Liver (tissue), 9 donors: ENCODE results near the gene METTL18. TPM values are rescaled to one million over a fixed set of nuclear protein-coding genes. Genes with fewer than 3 reads are reported as not detected.

Experiments
- DNase-seq: peaks from one replicate; pipeline ENCODE4 v3.0.0-alpha.2; 2017; ENCODE audit warnings: low spot score
- H3K27ac ChIP-seq, 2 donors: one replicate each; pipeline ENCODE4 v1.7.0; 2013; ENCODE audit warnings: inconsistent platforms in 2 of 2, low read length in 2 of 2, control low read depth in 1 of 2, low read depth in 1 of 2, mild to moderate bottlenecking in 1 of 2
- H3K27me3 ChIP-seq, 4 donors: one replicate each; pipeline versions ENCODE4 v1.6.1 to v1.7.0; 2013; ENCODE audit warnings: low read length in 3 of 4, inconsistent platforms in 1 of 4, mild to moderate bottlenecking in 1 of 4, moderate library complexity in 1 of 4; ENCODE audit not compliant: control insufficient read depth in 4 of 4, insufficient read depth in 4 of 4
- H3K36me3 ChIP-seq, 4 donors: one replicate each; pipeline versions ENCODE4 v1.6.1 to v1.7.0; 2013; ENCODE audit warnings: low read length in 3 of 4, mild to moderate bottlenecking in 3 of 4, low read depth in 1 of 4, moderate library complexity in 1 of 4; ENCODE audit not compliant: control insufficient read depth in 4 of 4, insufficient read depth in 3 of 4
- H3K4me1 ChIP-seq, 4 donors: one replicate each; pipeline versions ENCODE4 v1.6.1 to v1.7.0; 2013; ENCODE audit warnings: low read length in 3 of 4, mild to moderate bottlenecking in 3 of 4, moderate library complexity in 1 of 4; ENCODE audit not compliant: control insufficient read depth in 4 of 4, insufficient read depth in 4 of 4
- H3K4me3 ChIP-seq, 3 donors: one replicate each; pipeline versions ENCODE4 v1.6.1 to v1.7.0; 2013; ENCODE audit warnings: low read length in 3 of 3, control low read depth in 1 of 3, low read depth in 1 of 3, mild to moderate bottlenecking in 1 of 3
- H3K9ac ChIP-seq, 2 donors: one replicate each; pipeline ENCODE4 v1.7.0; 2013; ENCODE audit warnings: low read length in 2 of 2, mild to moderate bottlenecking in 2 of 2, moderate library complexity in 2 of 2, control low read depth in 1 of 2, low read depth in 1 of 2
- H3K9me3 ChIP-seq, 4 donors: one replicate each; pipeline versions ENCODE4 v1.6.1 to v1.7.0; 2013; ENCODE audit warnings: low read length in 3 of 4; ENCODE audit not compliant: control insufficient read depth in 4 of 4
- FOXA1 ChIP-seq: IDR thresholded peaks from 2 replicates; pipeline ENCODE4 v1.6.1; 2016; ENCODE audit warnings: antibody characterized with exemption
- FOXA2 ChIP-seq: IDR thresholded peaks from 2 replicates; pipeline ENCODE4 v1.6.1; 2016; ENCODE audit warnings: antibody characterized with exemption
- GABPA ChIP-seq, 2 donors: IDR thresholded peaks in 1 of 2; conservative IDR thresholded peaks in 1 of 2; 2 replicates each; pipeline ENCODE4 v1.6.1; 2016; ENCODE audit warnings: antibody characterized with exemption in 2 of 2, mild to moderate bottlenecking in 1 of 2, moderate library complexity in 1 of 2
- HNF4A ChIP-seq, 2 donors: conservative IDR thresholded peaks; 2 replicates each; pipeline ENCODE4 v1.6.1; 2016; ENCODE audit warnings: antibody characterized with exemption in 2 of 2, mild to moderate bottlenecking in 2 of 2
- NR2F2 ChIP-seq: IDR thresholded peaks from 2 replicates; pipeline ENCODE4 v1.6.1; 2016; ENCODE audit warnings: antibody characterized with exemption
- RAD21 ChIP-seq, 2 donors: IDR thresholded peaks; 2 replicates each; pipeline ENCODE4 v1.6.1; 2016; ENCODE audit warnings: antibody characterized with exemption in 2 of 2, mild to moderate bottlenecking in 2 of 2
- RXRA ChIP-seq, 2 donors: IDR thresholded peaks; 2 replicates each; pipeline ENCODE4 v1.6.1; 2017 to 2018; ENCODE audit warnings: antibody characterized with exemption in 2 of 2, mild to moderate bottlenecking in 1 of 2
- TAF1 ChIP-seq: conservative IDR thresholded peaks from 2 replicates; pipeline ENCODE4 v1.6.1; 2016; ENCODE audit warnings: antibody characterized with exemption, mild to moderate bottlenecking
- YY1 ChIP-seq: IDR thresholded peaks from 2 replicates; pipeline ENCODE4 v1.6.1; 2016; ENCODE audit warnings: antibody characterized with exemption, mild to moderate bottlenecking
- WGBS: extraction: QIAGEN DNeasy Blood & Tissue Kit; methylation state at CpG from one replicate; pipeline ENCODE4 v1.1.7; 2013; 5-methylcytosine and 5-hydroxymethylcytosine counted together
- polyA plus RNA-seq, 2 donors: library from polyadenylated mRNA; stranded (reverse) in 1 of 2; unstranded in 1 of 2; fragments of 200-250 nt in 1 of 2; fragments of >200 nt in 1 of 2; fragmentation: Nextera tagmentation in 1 of 2; extraction: Ambion mirVana in 1 of 2; gene quantifications; one replicate each; pipeline versions ENCODE4 v1.2.1 to v1.2.3, GENCODE V29; 2013 to 2015
- total RNA-seq, 2 donors: library from RNA; depleted of rRNA; stranded (reverse); fragments of >200 nt; gene quantifications; one replicate each; pipeline ENCODE4 v1.2.3, GENCODE V29; 2014
- TF ChIP-seq, protein P1 (sequence below): fragments of 150-350 bp; IDR thresholded peaks from 2 replicates; pipeline ENCODE4 v1.5.1; 2017; ENCODE audit warnings: improper control_type of control experiment, low read depth, low read length; ENCODE audit not compliant: missing input control
- TF ChIP-seq, protein P2 (sequence below): IDR thresholded peaks from 2 replicates; pipeline ENCODE4 v1.6.1; 2016; ENCODE audit warnings: antibody characterized with exemption
- TF ChIP-seq, protein P3 (sequence below): IDR thresholded peaks from 2 replicates; pipeline ENCODE4 v1.6.1; 2016; ENCODE audit warnings: antibody characterized with exemption, mild to moderate bottlenecking
- TF ChIP-seq, protein P4 (sequence below): IDR thresholded peaks from 2 replicates; pipeline ENCODE4 v1.6.1; 2016; ENCODE audit warnings: antibody characterized with exemption
- donor health status: healthy.
- donor health status: healthy.
- donor health status: healthy.
- donor health status: healthy.
- donor health status: healthy.

METTL18 gene
- total and polyA plus RNA-seq, 4 donors: 2.1 to 5.0 (median 3.2) TPM

DNA sequence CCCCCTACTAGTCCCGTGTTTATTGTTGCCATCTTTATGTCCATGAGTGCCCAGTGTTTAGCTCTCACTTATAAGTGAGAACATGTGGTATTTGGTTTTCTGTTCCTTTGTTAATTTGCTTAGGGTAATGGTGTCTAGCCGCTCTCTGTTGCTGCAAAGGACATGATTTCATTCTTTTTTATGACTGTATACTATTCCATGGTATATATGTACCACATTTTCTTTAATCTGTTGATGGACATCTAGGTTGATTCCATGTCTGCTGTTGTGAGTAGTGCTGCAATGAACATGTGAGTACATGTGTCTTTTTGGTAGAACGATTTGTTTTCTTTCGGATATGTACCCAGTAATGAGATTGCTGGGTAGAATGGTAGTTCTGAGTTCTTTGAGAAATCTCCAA lies 44.2 kb upstream of the METTL18 start:
- Histone ChIP-seq H3K27me3 (no peaks in the 10 kb centered on the region), H3K4me1 (peaks cover 0 to 2% (median 0%) of the 10 kb centered on the region in 4 donors), H3K9ac (no peak overlapping the region), H3K27ac (no peak overlapping the region), H3K36me3 (peaks cover 0 to 14% (median 7%) of the 10 kb centered on the region in 4 donors), H3K4me3 (no peak overlapping the region), H3K9me3 (peaks cover 0 to 4% (median 0%) of the 10 kb centered on the region in 4 donors)
- no peak for DNase-seq
- 89% methylated on average over 4 of the region's 4 CpGs for WGBS
- TF ChIP-seq HNF4A (conservative IDR thresholded peaks at IDR 0.05): no peak
- no peak for TF ChIP-seq FOXA1
- no peak for TF ChIP-seq GABPA (IDR thresholded peaks at IDR 0.05 in 1 of 2, conservative IDR thresholded peaks at IDR 0.05 in 1 of 2)
- TF ChIP-seq RAD21 (IDR thresholded peaks at IDR 0.05): no peak
- TF ChIP-seq, protein P1, sequence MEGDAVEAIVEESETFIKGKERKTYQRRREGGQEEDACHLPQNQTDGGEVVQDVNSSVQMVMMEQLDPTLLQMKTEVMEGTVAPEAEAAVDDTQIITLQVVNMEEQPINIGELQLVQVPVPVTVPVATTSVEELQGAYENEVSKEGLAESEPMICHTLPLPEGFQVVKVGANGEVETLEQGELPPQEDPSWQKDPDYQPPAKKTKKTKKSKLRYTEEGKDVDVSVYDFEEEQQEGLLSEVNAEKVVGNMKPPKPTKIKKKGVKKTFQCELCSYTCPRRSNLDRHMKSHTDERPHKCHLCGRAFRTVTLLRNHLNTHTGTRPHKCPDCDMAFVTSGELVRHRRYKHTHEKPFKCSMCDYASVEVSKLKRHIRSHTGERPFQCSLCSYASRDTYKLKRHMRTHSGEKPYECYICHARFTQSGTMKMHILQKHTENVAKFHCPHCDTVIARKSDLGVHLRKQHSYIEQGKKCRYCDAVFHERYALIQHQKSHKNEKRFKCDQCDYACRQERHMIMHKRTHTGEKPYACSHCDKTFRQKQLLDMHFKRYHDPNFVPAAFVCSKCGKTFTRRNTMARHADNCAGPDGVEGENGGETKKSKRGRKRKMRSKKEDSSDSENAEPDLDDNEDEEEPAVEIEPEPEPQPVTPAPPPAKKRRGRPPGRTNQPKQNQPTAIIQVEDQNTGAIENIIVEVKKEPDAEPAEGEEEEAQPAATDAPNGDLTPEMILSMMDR: no peak
- no peak for TF ChIP-seq NR2F2

DNA sequence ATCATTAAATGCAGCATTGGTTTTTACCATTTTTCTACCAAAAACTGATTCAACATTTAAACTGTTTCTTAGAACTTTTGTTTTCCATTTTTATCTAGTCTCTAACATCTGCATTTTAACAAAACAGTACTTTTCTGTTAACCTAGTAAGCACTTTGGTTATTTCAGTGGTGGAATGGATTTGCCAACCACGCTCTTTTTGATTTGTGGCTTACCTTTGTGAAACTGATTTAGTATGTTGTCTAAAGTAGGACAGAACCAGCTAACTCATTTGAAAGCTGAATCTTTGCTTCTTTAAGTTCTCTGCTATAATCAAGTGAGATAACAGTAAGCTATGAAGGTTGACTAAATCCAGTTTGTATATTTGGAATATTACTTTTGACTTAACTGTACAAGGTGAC lies 41.5 kb upstream of the METTL18 start:
- WGBS: 97% methylated on average over 1 of the region's 1 CpG
- Histone ChIP-seq H3K27me3 (no peaks in the 10 kb centered on the region), H3K9ac (no peak overlapping the region), H3K9me3 (peaks cover 0 to 4% (median 0%) of the 10 kb centered on the region in 4 donors), H3K36me3 (peaks cover 2 to 19% (median 7%) of the 10 kb centered on the region in 4 donors), H3K27ac (no peak overlapping the region), H3K4me3 (no peak overlapping the region), H3K4me1 (peaks cover 0 to 2% (median 0%) of the 10 kb centered on the region in 4 donors)
- TF ChIP-seq RXRA (IDR thresholded peaks at IDR 0.05): no peak
- no peak for TF ChIP-seq NR2F2
- TF ChIP-seq, protein P2, sequence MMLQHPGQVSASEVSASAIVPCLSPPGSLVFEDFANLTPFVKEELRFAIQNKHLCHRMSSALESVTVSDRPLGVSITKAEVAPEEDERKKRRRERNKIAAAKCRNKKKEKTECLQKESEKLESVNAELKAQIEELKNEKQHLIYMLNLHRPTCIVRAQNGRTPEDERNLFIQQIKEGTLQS: no peak
- TF ChIP-seq, protein P3, sequence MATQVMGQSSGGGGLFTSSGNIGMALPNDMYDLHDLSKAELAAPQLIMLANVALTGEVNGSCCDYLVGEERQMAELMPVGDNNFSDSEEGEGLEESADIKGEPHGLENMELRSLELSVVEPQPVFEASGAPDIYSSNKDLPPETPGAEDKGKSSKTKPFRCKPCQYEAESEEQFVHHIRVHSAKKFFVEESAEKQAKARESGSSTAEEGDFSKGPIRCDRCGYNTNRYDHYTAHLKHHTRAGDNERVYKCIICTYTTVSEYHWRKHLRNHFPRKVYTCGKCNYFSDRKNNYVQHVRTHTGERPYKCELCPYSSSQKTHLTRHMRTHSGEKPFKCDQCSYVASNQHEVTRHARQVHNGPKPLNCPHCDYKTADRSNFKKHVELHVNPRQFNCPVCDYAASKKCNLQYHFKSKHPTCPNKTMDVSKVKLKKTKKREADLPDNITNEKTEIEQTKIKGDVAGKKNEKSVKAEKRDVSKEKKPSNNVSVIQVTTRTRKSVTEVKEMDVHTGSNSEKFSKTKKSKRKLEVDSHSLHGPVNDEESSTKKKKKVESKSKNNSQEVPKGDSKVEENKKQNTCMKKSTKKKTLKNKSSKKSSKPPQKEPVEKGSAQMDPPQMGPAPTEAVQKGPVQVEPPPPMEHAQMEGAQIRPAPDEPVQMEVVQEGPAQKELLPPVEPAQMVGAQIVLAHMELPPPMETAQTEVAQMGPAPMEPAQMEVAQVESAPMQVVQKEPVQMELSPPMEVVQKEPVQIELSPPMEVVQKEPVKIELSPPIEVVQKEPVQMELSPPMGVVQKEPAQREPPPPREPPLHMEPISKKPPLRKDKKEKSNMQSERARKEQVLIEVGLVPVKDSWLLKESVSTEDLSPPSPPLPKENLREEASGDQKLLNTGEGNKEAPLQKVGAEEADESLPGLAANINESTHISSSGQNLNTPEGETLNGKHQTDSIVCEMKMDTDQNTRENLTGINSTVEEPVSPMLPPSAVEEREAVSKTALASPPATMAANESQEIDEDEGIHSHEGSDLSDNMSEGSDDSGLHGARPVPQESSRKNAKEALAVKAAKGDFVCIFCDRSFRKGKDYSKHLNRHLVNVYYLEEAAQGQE: no peak
- no peak for TF ChIP-seq HNF4A (conservative IDR thresholded peaks at IDR 0.05)
- no peak for TF ChIP-seq TAF1
- no peak for TF ChIP-seq FOXA2
- TF ChIP-seq, protein P4, sequence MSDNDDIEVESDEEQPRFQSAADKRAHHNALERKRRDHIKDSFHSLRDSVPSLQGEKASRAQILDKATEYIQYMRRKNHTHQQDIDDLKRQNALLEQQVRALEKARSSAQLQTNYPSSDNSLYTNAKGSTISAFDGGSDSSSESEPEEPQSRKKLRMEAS: no peak
- no peak for TF ChIP-seq YY1
- DNase-seq: no peak
